ENCODE measurements around the gene PHACTR3. TPM values are rescaled to one million over a fixed set of nuclear protein-coding genes. Genes with fewer than 3 reads are reported as not detected.

PHACTR3 gene
- total and polyA plus RNA-seq, 4 donors, result 0.14 to 0.42 (median 0.17) TPM

DNA sequence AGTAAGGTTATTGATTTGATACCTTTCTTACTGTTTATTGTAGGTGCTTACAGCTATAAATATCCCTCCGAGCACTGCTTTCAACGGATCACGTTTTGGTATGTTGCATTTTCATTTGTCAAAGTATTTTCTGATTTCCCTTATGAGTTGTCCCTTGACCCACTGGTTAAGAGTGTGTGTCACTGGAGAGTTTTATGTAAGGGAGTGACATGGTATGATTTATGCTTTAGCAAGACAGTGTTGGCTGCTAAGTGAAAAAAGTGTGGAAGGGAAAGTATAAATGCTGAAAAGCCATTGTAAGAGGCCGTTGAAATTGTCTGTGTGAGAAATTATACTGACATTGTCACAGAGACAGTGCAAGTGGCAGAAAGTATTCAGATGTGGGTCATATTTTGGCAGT is 257.1 kb downstream of the PHACTR3 start:
- Histone ChIP-seq H3K27me3 (ENCODE audit: control insufficient read depth in 4 of 4, insufficient read depth in 4 of 4, low read length in 3 of 4) (no peaks in the 10 kb centered on the region), H3K4me1 (ENCODE audit: control insufficient read depth in 4 of 4, insufficient read depth in 4 of 4, low read length in 3 of 4) (no peaks in the 10 kb centered on the region), H3K4me3 (ENCODE audit: low read depth in 1 of 3, low read length in 3 of 3) (no peak overlapping the region), H3K9ac (ENCODE audit: low read depth in 1 of 2, low read length in 2 of 2) (no peak overlapping the region), H3K9me3 (ENCODE audit: control insufficient read depth in 4 of 4, low read length in 3 of 4) (peaks cover 0 to 3% (median 0%) of the 10 kb centered on the region in 4 donors), H3K27ac (ENCODE audit: low read depth in 1 of 2, low read length in 2 of 2) (no peak overlapping the region), H3K36me3 (ENCODE audit: control insufficient read depth in 4 of 4, insufficient read depth in 3 of 4, low read depth in 1 of 4, low read length in 3 of 4) (no peaks in the 10 kb centered on the region)
- WGBS, result 80% methylated on average over 4 of the region's 4 CpGs
- TF ChIP-seq YY1 (IDR thresholded peaks at IDR 0.05) (no peak), TAF1 (conservative IDR thresholded peaks at IDR 0.05) (no peak), SP1 (IDR thresholded peaks at IDR 0.05) (no peak), RAD21 (IDR thresholded peaks at IDR 0.05) (no peak)
- TF ChIP-seq, protein P1, sequence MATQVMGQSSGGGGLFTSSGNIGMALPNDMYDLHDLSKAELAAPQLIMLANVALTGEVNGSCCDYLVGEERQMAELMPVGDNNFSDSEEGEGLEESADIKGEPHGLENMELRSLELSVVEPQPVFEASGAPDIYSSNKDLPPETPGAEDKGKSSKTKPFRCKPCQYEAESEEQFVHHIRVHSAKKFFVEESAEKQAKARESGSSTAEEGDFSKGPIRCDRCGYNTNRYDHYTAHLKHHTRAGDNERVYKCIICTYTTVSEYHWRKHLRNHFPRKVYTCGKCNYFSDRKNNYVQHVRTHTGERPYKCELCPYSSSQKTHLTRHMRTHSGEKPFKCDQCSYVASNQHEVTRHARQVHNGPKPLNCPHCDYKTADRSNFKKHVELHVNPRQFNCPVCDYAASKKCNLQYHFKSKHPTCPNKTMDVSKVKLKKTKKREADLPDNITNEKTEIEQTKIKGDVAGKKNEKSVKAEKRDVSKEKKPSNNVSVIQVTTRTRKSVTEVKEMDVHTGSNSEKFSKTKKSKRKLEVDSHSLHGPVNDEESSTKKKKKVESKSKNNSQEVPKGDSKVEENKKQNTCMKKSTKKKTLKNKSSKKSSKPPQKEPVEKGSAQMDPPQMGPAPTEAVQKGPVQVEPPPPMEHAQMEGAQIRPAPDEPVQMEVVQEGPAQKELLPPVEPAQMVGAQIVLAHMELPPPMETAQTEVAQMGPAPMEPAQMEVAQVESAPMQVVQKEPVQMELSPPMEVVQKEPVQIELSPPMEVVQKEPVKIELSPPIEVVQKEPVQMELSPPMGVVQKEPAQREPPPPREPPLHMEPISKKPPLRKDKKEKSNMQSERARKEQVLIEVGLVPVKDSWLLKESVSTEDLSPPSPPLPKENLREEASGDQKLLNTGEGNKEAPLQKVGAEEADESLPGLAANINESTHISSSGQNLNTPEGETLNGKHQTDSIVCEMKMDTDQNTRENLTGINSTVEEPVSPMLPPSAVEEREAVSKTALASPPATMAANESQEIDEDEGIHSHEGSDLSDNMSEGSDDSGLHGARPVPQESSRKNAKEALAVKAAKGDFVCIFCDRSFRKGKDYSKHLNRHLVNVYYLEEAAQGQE (IDR thresholded peaks at IDR 0.05), result no peak
- TF ChIP-seq, protein P2, sequence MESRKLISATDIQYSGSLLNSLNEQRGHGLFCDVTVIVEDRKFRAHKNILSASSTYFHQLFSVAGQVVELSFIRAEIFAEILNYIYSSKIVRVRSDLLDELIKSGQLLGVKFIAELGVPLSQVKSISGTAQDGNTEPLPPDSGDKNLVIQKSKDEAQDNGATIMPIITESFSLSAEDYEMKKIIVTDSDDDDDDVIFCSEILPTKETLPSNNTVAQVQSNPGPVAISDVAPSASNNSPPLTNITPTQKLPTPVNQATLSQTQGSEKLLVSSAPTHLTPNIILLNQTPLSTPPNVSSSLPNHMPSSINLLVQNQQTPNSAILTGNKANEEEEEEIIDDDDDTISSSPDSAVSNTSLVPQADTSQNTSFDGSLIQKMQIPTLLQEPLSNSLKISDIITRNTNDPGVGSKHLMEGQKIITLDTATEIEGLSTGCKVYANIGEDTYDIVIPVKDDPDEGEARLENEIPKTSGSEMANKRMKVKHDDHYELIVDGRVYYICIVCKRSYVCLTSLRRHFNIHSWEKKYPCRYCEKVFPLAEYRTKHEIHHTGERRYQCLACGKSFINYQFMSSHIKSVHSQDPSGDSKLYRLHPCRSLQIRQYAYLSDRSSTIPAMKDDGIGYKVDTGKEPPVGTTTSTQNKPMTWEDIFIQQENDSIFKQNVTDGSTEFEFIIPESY (IDR thresholded peaks at IDR 0.05), result no peak
- DNase-seq (ENCODE audit: low spot score), result no peak

DNA sequence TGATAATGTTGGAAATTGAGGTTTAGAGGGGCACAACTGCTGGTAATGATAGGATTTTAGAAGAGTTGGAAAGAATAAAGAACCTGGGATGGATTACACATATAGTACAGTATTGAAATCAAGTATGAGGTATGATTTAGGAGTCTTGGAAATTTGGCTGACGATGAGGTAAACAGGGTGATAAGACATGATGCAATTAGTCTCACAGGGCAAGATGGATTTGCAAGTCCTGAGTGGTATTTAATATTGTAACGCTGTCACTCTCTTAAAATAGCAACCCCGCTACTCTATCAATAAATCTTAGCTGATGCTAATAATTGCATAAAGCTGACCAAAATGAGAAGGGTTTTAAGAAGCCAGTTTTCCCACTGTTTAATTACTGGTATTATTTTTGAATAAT is 258.7 kb downstream of the PHACTR3 start:
- H3K4me3 ChIP-seq (ENCODE audit: low read depth in 1 of 3, low read length in 3 of 3), result no peak overlapping the region
- H3K36me3 ChIP-seq (ENCODE audit: control insufficient read depth in 4 of 4, insufficient read depth in 3 of 4, low read depth in 1 of 4, low read length in 3 of 4), result no peaks in the 10 kb centered on the region
- WGBS, result 87% methylated on average over 3 of the region's 3 CpGs
- H3K27me3 ChIP-seq (ENCODE audit: control insufficient read depth in 4 of 4, insufficient read depth in 4 of 4, low read length in 3 of 4), result peaks cover 0 to 4% (median 0%) of the 10 kb centered on the region in 4 donors
- DNase-seq (ENCODE audit: low spot score), result no peak
- TF ChIP-seq RXRA (IDR thresholded peaks at IDR 0.05), result no peak
- TF ChIP-seq, protein P1 (IDR thresholded peaks at IDR 0.05), result no peak
- TF ChIP-seq, protein P3, sequence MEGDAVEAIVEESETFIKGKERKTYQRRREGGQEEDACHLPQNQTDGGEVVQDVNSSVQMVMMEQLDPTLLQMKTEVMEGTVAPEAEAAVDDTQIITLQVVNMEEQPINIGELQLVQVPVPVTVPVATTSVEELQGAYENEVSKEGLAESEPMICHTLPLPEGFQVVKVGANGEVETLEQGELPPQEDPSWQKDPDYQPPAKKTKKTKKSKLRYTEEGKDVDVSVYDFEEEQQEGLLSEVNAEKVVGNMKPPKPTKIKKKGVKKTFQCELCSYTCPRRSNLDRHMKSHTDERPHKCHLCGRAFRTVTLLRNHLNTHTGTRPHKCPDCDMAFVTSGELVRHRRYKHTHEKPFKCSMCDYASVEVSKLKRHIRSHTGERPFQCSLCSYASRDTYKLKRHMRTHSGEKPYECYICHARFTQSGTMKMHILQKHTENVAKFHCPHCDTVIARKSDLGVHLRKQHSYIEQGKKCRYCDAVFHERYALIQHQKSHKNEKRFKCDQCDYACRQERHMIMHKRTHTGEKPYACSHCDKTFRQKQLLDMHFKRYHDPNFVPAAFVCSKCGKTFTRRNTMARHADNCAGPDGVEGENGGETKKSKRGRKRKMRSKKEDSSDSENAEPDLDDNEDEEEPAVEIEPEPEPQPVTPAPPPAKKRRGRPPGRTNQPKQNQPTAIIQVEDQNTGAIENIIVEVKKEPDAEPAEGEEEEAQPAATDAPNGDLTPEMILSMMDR (IDR thresholded peaks at IDR 0.05; ENCODE audit: low read depth, low read length, missing input control), result no peak
- TF ChIP-seq FOXA2 (IDR thresholded peaks at IDR 0.05), result no peak
- TF ChIP-seq, protein P4, sequence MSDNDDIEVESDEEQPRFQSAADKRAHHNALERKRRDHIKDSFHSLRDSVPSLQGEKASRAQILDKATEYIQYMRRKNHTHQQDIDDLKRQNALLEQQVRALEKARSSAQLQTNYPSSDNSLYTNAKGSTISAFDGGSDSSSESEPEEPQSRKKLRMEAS (IDR thresholded peaks at IDR 0.05), result no peak
- TF ChIP-seq TAF1 (conservative IDR thresholded peaks at IDR 0.05), result no peak
- no peak for TF ChIP-seq YY1 (IDR thresholded peaks at IDR 0.05)
- peaks cover 0 to 3% (median 0%) of the 10 kb centered on the region in 4 donors for H3K9me3 ChIP-seq (ENCODE audit: control insufficient read depth in 4 of 4, low read length in 3 of 4)
- H3K27ac ChIP-seq (ENCODE audit: low read depth in 1 of 2, low read length in 2 of 2), result no peak overlapping the region
- H3K4me1 ChIP-seq (ENCODE audit: control insufficient read depth in 4 of 4, insufficient read depth in 4 of 4, low read length in 3 of 4), result no peaks in the 10 kb centered on the region
- no peak overlapping the region for H3K9ac ChIP-seq (ENCODE audit: low read depth in 1 of 2, low read length in 2 of 2)

All from liver (tissue), 9 donors.